SJCRH30 (cell line): ENCODE data around the gene EIPR1. TPM values are rescaled to one million over a fixed set of nuclear protein-coding genes. Genes with fewer than 3 reads are reported as not detected.

Experiments
- DNase-seq, 2 experiments: peaks; one replicate each; pipeline ENCODE4 v3.0.0-alpha.2; 2015 to 2020
- H3K27ac ChIP-seq: fragments of 250-450 bp; sonication (Bioruptor Pico); 2 replicates; pipeline ENCODE4 v1.5.1; 2020; ENCODE audit warnings: mild to moderate bottlenecking, moderate library complexity
- H3K27me3 ChIP-seq: fragments of 250-450 bp; sonication (Bioruptor Pico); 2 replicates; pipeline ENCODE4 v1.5.1; 2020; ENCODE audit warnings: mild to moderate bottlenecking, moderate library complexity
- H3K36me3 ChIP-seq: fragments of 250-450 bp; sonication (Bioruptor Pico); 2 replicates; pipeline ENCODE4 v1.5.1; 2020; ENCODE audit warnings: mild to moderate bottlenecking, moderate library complexity
- H3K4me1 ChIP-seq: fragments of 250-450 bp; sonication (Bioruptor Pico); 2 replicates; pipeline ENCODE4 v1.5.1; 2020; ENCODE audit warnings: mild to moderate bottlenecking, moderate library complexity
- H3K4me3 ChIP-seq: fragments of 250-450 bp; sonication (Bioruptor Pico); 2 replicates; pipeline ENCODE4 v1.5.1; 2020; ENCODE audit warnings: mild to moderate bottlenecking, moderate library complexity
- H3K9me3 ChIP-seq: fragments of 250-450 bp; sonication (Bioruptor Pico); replicated peaks from 2 replicates; pipeline ENCODE4 v1.5.1; 2020; ENCODE audit warnings: mild to moderate bottlenecking, moderate library complexity
- total RNA-seq: library from RNA; depleted of rRNA; stranded (reverse); fragments of >200 nt; shearing (Covaris generic); gene quantifications from 2 replicates; pipeline ENCODE4 v1.2.3, GENCODE V29; 2014

Gene EIPR1
- total RNA-seq, 1 experiment from 2014 or later: 29.0 TPM

DNA sequence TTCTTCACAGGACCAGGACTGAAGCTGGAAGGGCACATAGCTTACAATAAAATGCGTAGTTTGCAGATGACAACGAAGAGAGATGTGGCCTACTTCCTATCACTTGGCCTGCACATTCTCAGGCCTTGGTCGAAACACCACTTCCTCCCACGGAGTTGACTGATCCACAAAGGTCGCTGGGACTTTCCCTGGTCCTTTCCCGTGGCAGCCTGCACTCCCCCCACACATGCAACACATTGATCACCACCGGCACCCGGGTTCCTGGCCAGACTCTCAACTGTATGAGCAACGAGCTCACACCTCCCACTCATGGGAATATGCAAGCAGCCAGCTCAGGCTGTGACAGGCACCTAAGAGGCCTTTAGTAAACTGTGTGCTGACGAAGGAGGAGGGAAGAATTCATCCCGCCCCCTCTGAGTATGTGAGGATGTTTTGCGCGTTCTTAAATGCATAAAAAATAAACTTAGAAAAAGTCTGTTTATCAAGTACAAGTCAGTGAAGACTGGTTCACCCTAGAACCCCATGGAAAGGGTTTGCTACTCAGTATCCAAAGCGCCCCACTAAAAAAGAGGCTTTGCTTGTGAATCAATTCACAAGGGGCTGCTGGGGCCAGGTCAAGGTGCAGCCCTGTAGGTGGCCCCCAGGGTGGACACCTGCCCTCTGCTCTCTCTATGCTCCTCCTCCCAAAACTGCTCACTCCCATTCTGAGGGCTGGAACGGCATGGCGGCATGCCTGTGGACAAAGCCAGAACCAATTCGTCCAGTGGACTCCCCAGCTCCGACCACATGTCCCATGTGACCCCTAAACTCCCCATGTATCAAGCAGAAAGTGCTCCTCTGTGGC lies 154.3 kb downstream of the EIPR1 start:
- Histone ChIP-seq H3K27ac (no peak overlapping the region), H3K4me1 (no peaks in the 10 kb centered on the region), H3K9me3 (peaks cover 4% of the 10 kb centered on the region; the same call in 1 of the 2 replicates), H3K36me3 (no peaks in the 10 kb centered on the region), H3K4me3 (no peak overlapping the region), H3K27me3 (no peaks in the 10 kb centered on the region)
- DNase-seq: no peak

DNA sequence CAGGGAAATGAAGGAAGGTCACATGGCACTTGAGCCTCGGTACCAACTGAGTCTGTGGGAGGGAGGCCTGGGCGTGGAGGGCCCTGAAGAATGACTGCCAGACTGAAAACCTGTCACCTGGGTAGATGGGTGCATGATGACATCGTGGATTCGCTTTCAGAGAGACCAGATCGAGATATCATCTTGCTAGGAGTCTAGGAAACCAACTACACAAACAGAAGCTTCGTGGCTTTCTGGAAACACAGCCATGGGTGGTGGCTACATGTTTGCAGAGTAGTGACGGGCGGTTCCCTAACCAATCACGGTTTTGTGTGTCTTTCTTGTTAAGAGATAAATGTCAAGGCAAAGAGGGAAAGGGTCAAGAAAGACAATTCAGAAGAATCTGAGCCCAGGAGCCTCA lies 155.0 kb downstream of the EIPR1 start:
- H3K27me3 ChIP-seq: no peaks in the 10 kb centered on the region
- no peak for DNase-seq
- peaks cover 4% of the 10 kb centered on the region; the same call in 1 of the 2 replicates for H3K9me3 ChIP-seq
- no peak overlapping the region for H3K4me3 ChIP-seq
- no peaks in the 10 kb centered on the region for H3K36me3 ChIP-seq
- H3K4me1 ChIP-seq: no peaks in the 10 kb centered on the region
- no peak overlapping the region for H3K27ac ChIP-seq

DNA sequence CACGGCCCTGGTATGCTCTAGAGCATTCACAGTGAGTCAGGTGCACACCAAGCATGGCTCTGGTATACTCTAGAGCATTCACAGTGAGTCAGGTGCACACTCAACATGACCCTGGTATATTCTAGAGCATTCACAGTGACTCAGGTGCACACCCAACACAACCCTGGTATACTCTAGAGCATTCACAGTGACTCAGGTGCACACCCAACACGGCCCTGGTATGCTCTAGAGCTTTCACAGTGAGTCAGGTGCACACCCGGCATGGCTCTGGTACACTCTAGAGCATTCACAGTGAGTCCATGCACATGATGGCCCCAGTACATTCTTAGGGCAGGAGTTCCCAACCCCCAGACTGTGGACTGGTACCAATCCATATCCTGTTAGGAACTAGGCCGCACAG lies 158.1 kb downstream of the EIPR1 start:
- Histone ChIP-seq H3K4me1 (no peaks in the 10 kb centered on the region), H3K9me3 (peaks cover 4% of the 10 kb centered on the region; the same call in 1 of the 2 replicates), H3K4me3 (no peak overlapping the region), H3K27ac (no peak overlapping the region), H3K27me3 (no peaks in the 10 kb centered on the region), H3K36me3 (no peaks in the 10 kb centered on the region)
- DNase-seq: no peak

DNA sequence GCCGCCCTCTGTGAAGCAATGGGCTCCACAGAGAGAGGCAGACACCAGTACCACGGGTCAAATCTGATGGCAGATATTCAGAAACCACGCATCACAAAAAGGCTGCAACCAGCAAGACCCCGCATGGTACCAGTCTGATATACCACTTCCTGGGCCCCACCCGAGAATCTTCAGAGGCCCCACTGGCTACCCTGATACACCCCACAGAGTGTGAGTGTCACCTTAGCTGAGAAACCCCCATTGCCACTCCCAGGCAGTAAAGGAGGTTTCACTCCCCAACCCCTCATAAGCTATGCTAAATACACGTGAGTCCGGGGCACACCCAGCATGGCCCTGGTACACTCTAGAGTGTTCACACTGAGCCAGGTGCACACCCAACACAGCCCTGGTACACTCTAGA lies 160.0 kb downstream of the EIPR1 start:
- Histone ChIP-seq H3K9me3 (peaks cover 4% of the 10 kb centered on the region; the same call in 1 of the 2 replicates), H3K4me3 (no peak overlapping the region), H3K27ac (no peak overlapping the region), H3K36me3 (no peaks in the 10 kb centered on the region; the same call in 1 of the 2 replicates), H3K4me1 (no peaks in the 10 kb centered on the region), H3K27me3 (no peaks in the 10 kb centered on the region)
- DNase-seq: no peak

DNA sequence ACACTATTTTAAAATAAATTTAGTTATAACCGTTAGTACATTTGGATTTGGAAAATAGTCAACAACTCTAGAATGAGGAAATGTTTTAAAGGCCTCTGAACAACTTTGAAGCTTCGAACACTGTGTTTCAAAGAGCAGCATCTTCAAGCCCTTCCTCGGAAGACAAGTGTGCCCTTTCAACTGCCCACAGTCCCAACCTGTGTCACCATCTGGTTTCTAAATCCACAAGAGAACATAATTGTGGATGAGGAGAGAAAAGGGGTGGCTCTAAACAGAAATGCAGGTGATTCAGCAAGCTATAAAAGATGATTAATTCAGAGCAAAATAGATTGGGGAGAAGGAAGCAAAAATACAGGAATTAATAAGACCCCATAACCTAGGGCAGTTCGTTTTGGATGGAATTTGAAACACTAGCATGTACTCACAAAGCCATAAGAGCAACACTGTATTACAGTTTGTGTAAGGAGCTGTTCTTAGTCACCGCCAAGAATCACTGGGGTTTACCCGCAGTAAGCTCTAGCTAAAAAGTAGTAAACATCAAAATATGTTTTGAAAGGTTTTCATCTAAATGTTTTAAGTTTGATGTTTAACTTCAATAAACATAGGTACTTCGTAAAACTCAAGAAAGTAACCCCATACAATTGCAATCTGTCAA lies 160.7 kb downstream of the EIPR1 start:
- Histone ChIP-seq H3K36me3 (no peaks in the 10 kb centered on the region; the same call in 1 of the 2 replicates), H3K27ac (no peak overlapping the region), H3K4me3 (no peak overlapping the region), H3K4me1 (no peaks in the 10 kb centered on the region), H3K9me3 (peaks cover 4% of the 10 kb centered on the region; the same call in 1 of the 2 replicates), H3K27me3 (no peaks in the 10 kb centered on the region)
- no peak for DNase-seq

DNA sequence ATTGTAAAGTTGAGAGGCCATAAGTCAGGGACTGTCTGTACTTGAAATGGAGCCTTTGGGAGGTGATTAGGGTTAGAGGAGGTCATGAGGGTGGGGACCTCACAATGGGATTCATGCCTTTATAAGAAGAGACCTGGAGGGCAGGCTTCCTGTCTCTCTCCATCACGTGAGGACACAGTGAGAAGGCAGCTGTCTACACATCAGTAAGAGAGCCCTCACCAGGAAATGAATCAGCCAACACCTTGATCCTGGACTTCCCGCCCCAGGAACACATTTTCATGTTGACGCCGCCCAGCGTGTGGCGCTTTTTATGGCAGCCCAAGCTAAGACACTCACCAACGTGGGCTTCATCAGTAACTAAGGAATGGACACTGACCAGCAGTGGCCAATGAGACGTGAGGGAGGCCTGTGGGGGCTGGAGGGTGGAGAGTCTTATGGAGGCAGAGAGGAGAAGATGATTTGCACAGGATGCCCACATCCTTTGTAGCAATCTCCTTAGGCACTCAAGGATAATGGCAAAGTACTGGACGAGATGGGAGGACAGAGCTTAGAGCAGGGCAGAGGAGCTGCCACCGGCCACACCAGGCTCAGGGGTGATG lies 162.7 kb downstream of the EIPR1 start:
- Histone ChIP-seq H3K27ac (no peak overlapping the region), H3K4me1 (no peaks in the 10 kb centered on the region), H3K9me3 (no peaks in the 10 kb centered on the region; the same call in 1 of the 2 replicates), H3K4me3 (no peak overlapping the region), H3K27me3 (no peaks in the 10 kb centered on the region), H3K36me3 (no peaks in the 10 kb centered on the region; the same call in 1 of the 2 replicates)
- no peak for DNase-seq

DNA sequence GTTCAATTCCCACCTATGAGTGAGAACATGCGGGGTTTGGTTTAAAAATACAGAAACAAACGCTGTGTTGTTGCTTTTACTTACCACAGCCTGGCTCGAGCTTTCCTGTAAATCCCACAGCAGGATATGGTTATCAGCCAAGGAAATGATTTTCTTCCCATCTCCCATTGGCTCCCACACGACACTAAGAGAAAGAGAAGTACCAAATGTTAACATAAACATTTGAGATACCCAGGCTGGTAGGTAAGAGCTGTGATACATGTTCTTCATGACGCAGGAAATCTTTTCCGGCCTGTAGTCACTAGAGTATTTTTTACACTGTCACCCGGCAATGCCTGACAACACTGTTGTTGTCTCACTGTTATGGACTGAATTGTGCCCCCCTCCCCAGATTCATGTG lies 163.6 kb downstream of the EIPR1 start:
- Histone ChIP-seq H3K27me3 (no peaks in the 10 kb centered on the region), H3K9me3 (no peaks in the 10 kb centered on the region), H3K4me1 (no peaks in the 10 kb centered on the region), H3K27ac (no peak overlapping the region), H3K36me3 (no peaks in the 10 kb centered on the region; the same call in 1 of the 2 replicates), H3K4me3 (no peak overlapping the region)
- no peak for DNase-seq

DNA sequence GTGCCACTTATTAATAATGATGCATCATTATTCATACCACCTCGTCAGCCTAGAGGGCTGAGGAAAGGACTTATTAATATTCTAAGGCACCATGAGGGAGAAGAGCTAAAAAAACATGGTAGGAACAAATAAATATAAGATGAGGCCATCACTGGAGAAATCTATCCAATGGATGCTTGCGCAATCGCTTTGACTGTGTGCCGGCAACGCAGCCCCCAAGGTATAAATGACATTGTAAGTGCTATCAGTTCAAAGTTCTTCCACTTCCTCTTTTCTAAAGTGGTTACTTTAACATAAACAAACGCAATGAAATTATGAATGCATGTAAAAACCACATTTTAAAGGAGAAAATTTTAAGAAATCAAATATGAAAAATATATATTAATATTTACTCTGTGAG lies 164.6 kb downstream of the EIPR1 start:
- H3K4me1 ChIP-seq: no peaks in the 10 kb centered on the region
- no peak for DNase-seq
- no peak overlapping the region for H3K27ac ChIP-seq
- H3K9me3 ChIP-seq: no peaks in the 10 kb centered on the region
- no peak overlapping the region for H3K4me3 ChIP-seq
- no peaks in the 10 kb centered on the region for H3K27me3 ChIP-seq
- no peaks in the 10 kb centered on the region; the same call in 1 of the 2 replicates for H3K36me3 ChIP-seq

DNA sequence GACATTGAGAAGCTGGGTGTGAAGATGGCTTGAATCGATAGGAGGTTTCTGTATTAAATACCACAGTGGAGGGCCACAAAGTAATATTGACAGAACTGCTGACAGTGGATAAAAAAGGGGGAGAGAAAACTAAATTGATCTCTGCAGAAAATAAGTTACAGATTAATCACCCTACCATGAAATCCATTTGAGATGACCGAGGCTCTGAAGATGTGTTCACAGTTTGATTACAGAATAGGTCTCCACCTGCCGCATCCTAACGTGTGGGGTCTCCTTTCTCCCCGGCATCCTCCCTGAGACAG lies 165.6 kb downstream of the EIPR1 start:
- no peak overlapping the region for H3K4me3 ChIP-seq
- H3K27ac ChIP-seq: no peak overlapping the region
- no peak for DNase-seq
- H3K36me3 ChIP-seq: no peaks in the 10 kb centered on the region; the same call in 1 of the 2 replicates
- no peaks in the 10 kb centered on the region for H3K4me1 ChIP-seq
- no peaks in the 10 kb centered on the region for H3K27me3 ChIP-seq
- H3K9me3 ChIP-seq: no peaks in the 10 kb centered on the region

DNA sequence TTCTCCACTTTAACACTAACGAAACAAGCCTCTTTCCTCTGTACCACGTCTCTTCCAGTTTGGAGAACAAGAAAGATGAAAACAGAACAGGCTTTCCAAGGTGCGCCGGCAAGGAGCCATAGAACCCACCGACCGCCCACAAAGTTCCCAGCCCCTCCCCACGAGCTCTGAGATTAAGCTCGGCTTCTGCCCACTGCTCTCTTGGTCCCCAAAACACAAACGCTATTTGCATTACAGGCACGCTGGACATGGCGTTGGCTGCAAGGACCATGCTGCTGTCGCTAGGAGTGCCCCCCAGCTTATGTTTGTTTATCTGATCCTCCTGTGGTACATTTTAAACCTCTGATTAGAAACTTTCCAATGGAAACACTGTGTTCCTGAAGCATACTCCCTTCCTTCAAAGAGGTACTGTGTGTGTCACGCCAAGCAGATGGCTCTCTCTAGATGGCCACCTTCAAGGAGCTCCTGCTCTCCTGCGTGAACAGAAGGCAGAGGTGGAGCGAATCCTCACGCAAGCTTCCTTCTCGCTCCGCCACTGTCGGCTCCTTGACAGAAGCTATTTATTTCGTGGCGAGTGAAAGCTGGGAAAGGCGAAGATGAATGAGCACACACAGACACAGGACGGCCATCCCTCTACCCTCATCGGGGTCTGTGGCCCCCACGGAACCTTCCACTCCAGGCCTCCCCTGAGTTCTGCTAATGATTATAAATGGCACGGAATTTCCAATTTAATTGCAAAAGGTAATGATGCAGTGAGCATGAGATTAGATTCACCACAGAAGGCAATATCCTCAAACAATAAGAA lies 166.2 kb downstream of the EIPR1 start:
- Histone ChIP-seq H3K4me1 (no peaks in the 10 kb centered on the region), H3K36me3 (no peaks in the 10 kb centered on the region; the same call in 1 of the 2 replicates), H3K9me3 (no peaks in the 10 kb centered on the region), H3K27me3 (no peaks in the 10 kb centered on the region), H3K27ac (no peak overlapping the region), H3K4me3 (no peak overlapping the region)
- no peak for DNase-seq

DNA sequence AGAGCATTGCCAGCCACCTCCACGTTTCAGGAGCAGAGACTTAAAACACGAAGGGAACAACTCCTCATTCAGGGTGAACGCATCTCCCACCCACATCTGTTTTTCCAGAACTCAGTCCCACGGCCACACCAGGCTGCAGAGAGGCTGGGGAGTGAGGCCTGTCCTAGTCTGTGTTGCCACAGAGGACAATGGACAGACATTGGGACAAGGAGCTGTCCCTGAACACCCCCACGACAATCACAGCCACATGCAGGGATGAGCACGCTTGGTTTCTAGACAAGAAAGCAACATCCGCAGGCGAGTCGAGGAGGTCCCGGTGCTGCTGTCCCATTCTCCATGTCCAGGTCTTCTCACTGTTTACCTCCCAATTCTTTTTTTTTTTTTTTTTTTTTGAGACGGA lies 167.4 kb downstream of the EIPR1 start:
- Histone ChIP-seq H3K27ac (no peak overlapping the region), H3K36me3 (no peaks in the 10 kb centered on the region; the same call in 1 of the 2 replicates), H3K9me3 (no peaks in the 10 kb centered on the region), H3K4me3 (no peak overlapping the region), H3K27me3 (no peaks in the 10 kb centered on the region), H3K4me1 (no peaks in the 10 kb centered on the region)
- DNase-seq: no peak

DNA sequence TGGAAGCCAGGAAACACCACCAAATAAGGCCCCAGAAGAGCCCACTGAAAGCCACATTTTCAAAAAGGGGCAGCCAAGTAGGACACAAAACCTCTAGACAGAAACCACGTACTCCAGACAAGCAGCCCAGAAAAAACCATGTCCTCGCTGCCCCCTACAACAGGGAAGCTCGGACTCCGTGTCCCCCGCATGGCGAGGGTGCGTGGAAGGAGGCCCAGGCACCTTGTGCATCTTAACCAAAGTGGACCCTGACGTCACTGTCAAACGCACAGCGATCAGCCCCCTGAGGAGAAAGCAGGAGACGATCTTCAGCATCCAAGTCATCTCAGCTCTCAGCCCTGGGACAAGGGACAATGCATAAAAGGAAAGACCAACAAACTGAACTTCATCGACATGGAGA lies 168.4 kb downstream of the EIPR1 start:
- Histone ChIP-seq H3K4me3 (no peak overlapping the region), H3K36me3 (no peaks in the 10 kb centered on the region; the same call in 1 of the 2 replicates), H3K27ac (no peak overlapping the region), H3K9me3 (no peaks in the 10 kb centered on the region), H3K4me1 (peaks cover 2% of the 10 kb centered on the region; the same call in 1 of the 2 replicates), H3K27me3 (no peaks in the 10 kb centered on the region)
- no peak for DNase-seq

DNA sequence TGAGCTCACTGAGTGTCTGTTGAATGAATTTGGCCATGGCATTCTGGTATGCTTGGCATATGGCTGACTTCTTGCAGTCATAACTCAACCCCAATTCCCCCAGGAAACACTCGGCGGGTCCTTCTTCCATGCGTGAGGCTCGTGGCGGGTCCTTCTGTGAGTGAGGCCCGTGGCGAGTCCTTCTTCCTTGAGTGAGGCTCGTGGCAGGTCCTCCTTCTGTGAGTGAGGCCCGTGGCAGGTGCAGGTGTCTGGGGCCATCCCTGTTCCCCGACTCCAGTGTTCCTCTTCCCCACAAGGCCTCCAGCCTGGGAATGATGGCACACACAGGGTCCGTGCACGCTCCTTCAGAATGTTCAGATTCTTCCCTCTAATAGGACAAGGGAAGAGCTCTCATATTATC lies 169.0 kb downstream of the EIPR1 start:
- DNase-seq: no peak
- H3K4me3 ChIP-seq: no peak overlapping the region

DNA sequence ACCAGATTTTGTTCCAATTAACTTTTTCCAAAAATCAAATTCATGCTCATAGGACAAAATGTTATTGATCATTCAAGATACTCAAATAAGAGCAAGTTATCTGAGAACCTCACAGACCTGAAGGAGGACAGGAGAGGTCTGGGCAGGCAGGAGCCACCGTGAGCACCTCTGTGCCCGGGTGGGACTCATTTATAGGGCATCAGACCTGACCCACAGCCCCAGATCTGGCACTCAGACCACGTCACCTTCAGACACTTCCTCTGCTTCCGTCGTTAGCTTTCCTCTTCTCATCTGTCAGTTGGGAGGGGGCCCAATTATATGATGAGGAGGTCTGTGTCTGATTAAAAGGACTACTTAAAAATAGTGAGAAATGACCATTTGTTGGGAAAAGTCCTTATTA lies 169.4 kb downstream of the EIPR1 start:
- Histone ChIP-seq H3K4me3 (no peak overlapping the region), H3K36me3 (no peaks in the 10 kb centered on the region; the same call in 1 of the 2 replicates), H3K4me1 (peaks cover 11% of the 10 kb centered on the region; the same call in 1 of the 2 replicates), H3K27ac (no peak overlapping the region), H3K9me3 (no peaks in the 10 kb centered on the region), H3K27me3 (no peaks in the 10 kb centered on the region)
- DNase-seq: no peak

More for the DNA sequence above, 169.0 kb downstream of the EIPR1 start:
- Histone ChIP-seq H3K27ac (no peak overlapping the region), H3K27me3 (no peaks in the 10 kb centered on the region), H3K9me3 (no peaks in the 10 kb centered on the region), H3K36me3 (no peaks in the 10 kb centered on the region; the same call in 1 of the 2 replicates), H3K4me1 (peaks cover 9% of the 10 kb centered on the region; the same call in 1 of the 2 replicates)
